Activated CD4-positive, alpha-beta T cell treated with anti-CD3 and anti-CD28 coated beads, Interleukin-2, amount 50 U/mL, for 16 hours (primary cell): ENCODE measurements around the gene FGF9.

Experiments
- DNase-seq: peaks from one replicate; pipeline ENCODE4 v3.0.0-alpha.2; 2020

FGF9 gene

DNA sequence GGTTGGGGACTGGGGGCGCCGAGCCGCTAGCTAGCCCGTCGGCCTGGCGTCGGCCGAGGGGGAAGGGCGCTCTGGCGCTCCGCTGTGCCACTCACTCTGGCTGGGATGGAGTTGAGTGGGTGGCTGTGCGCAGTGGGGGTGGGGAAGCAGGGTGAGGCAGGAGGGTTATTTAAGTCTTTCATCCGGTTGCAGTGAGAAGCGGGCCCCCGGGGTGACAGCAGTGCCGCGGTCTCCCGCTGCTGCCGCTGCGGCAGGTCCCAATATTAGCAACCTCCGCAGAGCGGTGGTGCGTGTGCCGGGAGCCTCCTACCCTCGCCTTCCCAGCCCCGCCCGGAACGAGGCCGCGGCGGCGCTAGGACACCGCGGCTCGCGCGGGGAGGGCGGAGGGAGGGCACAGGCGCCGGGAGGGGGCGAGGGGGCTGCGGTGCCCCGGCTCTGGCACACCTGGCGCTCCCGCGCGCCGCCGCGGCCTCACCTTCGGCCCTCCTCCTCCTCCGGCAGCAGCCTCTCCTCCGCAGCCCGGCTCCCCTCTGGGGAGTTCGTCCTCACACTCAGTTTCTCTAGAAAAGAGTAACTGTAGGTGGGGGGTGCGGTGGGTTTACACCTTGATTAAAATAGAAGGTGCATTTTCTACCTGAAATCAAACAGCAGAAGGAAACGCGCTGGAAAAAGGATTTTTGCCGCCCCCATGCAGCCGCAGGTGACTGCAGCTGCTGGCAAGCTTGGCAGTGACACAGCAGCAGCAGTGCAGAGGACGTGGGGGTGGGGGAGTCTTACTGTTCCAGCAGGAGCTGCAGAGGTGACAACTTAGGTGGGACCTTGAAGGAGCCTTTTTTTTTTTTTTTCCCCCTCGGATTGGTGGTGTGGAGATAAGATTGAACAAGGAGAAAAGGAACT lies 4.5 kb downstream of the FGF9 start:
- DNase-seq, result peak; percentile 24

DNA sequence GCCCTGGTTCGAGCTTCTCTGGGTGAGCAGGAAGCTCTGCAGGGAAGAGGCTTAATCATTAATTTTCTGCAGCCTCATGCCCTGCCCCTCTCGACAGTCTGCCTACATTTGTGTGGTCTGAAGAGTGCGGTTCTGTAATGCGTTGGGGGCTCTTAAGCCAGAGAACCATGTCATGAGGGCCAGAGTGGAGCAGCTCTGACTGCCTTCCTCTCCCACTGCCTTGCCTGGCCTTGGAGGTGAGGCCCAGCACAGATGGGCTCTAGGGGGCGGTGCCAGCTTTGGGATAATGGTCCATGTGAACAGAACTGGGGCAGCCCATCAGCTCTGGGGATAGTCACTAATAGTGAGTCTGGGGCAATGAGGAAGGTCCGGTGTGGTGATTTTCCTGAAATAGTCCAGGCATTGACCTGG lies 5.7 kb downstream of the FGF9 start:
- no peak for DNase-seq

DNA sequence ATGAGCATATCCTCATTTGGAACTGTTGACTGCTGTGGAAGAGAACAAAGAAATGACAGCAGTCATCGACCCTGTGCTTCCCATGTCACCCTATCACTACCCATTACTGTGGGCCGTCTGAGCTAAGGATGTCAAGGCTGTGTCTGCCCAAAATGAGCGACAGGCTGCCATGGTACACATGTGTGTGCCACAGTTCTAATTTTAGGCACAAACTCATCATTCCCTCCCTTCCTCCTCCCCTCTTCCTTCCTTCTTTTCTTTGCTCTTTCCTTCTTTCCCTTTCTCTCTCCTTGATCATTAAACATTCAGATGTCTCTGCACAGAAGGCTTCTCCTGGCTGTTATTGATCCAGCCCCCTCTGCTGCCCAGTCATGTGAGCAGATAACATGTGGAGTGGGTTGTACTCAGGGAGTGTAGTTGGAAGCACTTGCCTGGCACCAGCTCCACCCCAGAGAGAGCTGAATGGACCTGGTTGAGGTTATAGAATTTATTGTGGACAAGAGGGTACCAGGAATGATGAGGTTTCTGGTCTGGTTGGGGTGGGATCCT lies 6.3 kb downstream of the FGF9 start:
- no peak for DNase-seq

DNA sequence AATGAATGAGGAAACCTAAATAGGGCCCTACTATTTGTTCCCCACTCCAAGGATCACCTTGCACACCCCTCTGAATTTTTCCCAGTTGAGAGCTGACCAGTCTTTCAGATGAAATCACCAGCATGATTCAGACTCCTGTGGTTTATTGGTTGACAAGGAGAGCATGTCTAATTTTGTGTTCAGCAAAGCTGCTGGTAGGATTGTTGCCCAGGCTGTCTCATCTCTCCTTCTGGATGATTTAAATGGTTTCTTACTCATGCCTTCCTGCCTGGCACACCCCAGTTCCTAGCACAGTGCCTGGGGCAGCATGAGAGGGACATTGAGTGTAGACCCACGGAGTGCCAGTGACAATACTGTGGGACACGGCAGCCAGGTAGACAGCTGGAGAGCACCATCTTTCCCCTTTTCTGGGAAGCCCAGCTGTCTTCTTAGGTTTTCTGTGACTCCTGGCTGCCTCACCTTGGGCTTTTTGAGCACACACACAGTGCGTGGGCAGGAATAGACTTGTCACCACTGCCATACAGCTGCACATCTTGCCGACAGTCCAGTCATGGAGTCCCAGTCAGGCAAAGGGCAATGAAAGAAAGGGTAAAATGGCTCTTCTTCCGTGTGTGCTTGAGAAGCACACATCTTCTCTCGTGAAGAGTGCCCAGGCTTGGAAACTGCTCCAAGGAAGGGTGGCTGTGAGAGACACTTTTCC lies 12.3 kb downstream of the FGF9 start:
- no peak for DNase-seq

DNA sequence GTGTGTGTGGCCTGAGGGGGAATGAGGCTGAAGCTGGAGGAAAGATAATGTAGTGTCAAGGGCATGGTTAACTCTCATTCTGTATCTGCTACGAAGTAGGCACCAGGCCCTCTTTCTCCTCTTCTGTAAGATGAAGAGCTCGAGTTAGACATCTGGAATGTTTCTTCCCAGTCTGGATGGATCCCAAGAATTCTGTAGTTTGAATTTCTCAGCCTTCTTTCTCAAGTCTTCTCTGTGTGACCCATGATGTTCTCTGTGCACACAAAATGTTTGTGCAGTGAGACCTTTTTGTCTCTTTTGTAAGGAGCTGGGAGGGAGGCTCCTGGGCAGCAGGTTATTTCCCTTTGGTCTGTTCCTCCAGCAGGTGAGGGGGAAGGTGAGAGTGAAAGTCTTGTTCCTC lies 13.7 kb downstream of the FGF9 start:
- no peak for DNase-seq

DNA sequence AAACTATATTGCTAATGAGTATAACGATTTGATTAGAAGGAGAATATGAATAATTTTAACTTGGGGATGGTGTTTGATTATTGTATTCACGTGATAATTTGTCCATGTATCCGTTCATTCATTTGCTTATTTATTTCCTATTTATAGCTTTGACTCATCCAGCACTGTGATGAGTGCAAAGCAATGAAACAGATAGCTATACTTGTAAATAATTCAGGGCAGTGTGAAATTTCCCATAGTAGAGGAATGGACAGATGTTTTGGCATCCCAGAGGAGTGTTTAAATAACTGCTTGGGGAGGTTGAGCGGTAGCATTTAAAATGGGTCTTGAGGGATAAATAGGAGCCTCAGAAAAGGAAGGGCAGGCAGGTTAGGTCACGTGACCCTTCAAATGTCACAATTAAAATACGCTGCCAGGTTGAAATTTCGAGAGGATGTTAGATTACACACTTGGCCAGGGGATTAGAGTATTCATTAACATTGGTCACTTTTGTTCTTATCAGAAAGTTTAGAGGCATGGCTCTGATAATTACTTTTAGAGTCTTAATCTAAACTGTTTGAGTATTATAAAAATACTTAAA lies 14.7 kb downstream of the FGF9 start:
- no peak for DNase-seq

DNA sequence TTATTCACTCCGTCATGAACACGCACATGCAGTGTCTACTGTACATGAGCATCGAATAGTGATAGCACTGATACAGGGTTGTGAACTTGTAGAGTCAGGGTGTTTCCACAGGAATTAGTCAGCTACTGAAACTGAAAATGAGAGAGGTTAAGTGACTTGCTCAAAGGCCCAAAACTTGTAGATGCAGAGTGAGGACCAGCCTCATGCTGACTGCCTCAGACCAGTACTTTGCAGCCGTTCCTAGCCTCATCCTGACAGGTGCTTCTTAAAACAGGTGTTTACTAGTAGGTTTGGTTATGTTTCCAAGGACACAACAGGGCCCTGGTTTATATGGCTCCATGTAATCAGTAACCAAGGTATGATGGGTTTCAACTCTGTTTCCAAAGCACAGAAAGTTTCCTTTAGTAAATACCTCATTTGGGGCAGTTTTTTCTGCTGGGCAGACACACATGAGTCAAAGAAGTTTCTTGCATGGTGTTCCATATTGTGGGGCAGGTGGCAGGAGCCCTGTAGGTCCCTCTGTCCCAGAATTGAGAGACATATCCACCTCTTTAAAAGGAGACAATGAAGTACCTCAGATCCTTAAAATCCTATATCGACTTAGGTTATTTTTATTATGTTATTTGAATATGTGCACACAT lies 16.0 kb downstream of the FGF9 start:
- DNase-seq, result peak; percentile 70

DNA sequence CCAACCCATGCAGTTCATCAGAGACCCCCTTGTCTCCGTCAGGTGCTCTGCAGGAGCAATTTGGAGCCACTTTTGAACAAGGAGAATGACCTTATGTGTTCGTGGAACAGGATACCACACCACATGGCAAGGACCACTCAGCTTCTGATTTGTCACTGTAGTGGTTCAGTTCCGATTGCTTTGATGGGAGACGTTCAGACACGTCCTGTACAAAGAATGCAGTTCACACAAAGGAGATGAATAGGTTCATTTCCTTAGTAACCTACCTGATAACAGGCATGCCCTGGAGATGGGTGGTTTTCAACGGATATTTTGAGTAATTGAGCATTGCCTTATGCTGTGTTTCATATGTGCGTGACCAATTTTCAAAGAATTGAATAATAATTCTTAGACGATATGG lies 17.2 kb downstream of the FGF9 start:
- DNase-seq, result no peak

DNA sequence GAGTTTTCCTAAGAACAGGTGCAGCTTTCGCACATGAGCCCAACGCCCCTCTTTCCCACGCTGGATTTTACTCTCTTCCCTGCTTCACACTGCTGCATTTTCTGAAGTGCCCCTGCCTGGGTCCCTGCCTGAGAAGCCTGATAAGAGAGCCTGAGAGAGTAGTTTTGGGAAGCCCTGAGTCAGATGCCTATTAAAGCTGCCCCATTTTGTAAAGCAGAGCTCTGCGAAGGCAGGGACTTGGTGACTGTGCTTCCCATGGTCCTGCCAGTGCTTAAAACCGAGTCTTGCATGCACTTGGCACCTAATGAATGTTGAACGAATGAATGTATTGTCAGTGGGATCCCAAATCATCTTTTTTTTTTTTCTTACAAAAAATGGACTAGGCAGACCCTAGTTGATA lies 18.2 kb downstream of the FGF9 start:
- DNase-seq, result no peak

DNA sequence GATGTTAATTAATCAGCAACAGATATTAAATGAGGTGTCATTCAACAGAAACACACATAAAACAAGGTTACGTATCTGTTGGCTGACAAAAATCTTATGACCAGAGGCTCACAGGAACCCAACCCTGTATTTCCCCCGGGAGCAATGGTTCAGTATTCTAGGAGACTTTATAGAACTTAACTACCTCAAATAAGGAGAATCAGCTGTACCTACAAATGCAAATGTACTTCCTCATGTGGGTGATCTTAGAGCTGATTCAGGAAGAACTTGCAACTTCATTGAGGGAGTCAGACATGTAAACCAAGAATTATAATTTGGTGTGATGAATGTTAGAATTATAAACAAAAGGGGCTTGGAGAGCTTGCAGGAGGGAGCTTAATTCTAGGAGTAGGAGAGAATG lies 20.1 kb downstream of the FGF9 start:
- no peak for DNase-seq

DNA sequence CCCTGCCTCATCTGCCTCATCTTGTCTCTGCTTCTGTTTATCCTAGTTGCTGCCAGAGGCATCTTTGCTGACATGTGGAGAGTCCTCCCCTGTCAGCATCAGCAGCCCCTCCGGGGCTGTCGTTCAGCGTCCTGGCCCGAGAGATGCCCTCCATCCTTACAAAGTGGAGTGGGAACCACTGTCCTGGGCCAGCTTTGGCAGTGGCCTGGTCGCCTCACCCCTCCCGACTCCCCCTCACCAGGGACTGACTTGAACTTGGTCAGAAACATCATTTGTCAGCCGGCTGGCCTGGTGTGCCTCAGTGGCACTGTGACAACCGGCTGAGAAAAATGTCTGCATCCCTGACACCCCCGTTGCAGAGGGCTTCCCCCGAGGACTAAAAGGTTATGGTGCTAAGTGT lies 20.6 kb downstream of the FGF9 start:
- DNase-seq, result no peak

DNA sequence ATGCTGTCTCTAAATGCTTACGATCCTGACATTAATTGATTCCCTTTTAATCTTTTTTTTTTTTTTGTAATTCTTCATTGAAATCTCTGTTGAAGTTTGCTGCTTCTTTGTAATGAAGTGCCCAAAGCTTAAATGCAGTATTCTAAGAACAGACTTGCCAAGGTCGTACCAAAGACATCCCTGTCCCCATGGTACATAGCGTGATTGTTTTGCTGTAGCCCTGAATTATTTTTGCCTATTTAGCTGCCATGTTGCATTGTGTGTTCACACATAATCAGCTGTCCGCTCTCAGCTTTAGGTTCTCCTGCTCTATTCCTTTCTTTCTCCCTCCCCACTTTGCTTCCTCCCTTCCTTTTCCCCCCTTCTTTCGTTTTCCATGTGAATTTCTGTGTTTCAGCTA lies 21.1 kb downstream of the FGF9 start:
- DNase-seq, result no peak

DNA sequence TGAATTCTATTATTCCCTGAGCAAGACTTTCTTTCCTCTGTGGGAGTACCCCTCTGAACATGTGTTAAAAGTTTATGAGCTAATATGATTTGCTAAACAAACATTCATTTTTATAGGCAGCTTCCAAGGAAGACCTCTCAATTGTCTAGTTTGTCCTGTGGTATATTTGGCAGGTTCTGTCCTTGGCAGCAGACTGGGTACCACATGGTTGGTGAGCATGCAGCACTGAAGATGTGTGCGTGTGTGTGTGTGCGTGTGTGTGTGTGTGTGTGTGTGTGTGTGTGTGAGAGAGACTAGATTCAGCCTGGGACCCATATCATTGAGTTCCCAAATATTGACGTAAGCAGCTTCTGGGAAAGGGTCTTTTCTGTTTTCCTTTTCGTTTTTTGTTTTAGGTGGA lies 24.0 kb downstream of the FGF9 start:
- no peak for DNase-seq

DNA sequence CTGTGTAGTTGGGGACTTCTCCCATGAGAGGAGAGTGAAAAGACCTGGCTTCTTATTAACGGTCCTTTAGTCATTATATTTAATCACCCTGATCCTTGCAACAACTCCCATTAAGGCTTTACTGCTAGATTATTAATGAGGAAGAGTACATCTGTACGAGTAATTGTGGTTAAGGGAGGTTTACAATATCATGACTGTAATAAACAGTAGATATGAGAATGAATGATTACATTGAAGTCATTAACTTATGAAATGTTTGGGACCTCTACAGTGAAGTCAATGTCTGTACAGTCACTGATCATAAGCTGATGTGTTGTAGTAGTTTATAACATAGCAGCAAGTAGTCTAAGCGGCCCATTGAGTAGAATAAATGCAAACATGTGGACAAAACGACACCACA lies 24.7 kb downstream of the FGF9 start:
- no peak for DNase-seq

DNA sequence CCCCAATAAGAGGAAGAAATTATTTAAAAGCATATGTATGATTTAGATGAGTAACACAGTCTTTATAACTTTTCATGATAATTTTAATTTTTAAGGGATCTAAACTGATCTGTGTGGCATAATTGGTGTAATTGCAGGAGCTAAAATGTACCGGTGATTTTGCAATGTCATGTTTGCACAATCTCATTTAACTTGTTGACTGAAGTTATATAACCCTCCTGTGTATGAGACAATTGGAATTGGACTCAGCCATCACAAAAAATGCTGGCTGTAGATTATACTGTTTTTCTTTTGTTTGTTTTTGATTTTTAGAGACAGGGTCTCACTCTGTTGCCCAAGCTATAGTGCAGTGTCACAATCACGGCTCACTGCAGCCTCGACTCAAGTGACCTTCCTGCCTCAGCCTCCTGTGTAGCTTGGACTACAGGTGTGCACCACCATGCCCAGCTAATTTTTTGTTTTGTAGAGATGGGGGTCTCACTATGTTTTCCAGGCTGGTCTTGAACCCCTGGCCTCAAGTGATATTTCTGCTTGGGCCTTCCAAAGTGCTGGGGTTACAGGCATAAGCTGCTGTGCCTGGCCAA lies 26.1 kb downstream of the FGF9 start:
- no peak for DNase-seq

DNA sequence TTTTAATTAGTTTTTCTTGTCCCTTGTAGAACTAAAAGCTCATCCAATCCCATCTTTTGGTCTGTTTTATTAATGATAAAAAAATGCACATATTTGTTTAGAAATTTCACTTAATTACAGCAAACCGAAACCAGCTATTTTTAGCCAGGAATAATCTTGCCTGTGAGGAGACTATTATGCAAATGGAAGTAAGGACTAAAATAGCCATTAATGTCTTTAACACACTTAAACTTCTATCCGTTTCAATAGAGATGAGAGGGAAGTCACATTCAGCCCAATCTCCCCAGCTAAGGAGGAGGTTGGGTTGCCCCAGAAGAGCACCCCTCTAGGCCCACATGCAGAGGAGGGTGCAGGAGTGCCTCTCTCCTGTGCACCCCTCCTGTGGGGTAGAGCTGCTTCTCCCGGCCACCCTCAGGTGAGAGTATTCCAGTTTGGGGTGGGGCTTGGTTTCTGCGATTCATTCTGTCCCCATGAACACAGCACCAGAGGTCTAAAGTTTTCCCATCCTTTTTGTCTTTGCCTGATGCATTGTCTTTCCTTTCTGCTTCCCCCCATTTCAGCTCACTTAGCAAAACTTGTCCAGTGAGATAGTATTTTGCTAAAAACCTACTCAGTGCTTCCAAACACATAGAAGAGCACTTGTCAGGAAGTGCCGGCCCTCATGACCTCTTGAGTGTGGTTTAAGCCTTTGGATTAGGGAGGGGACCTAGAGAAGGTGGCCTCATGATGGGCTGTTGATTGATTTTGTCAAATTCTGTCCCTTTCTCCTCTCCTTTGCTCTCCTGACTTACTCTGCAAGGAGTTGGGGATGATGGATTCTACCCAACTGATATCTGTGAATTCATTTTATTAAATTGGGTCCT lies 28.2 kb downstream of the FGF9 start:
- DNase-seq, result no peak

DNA sequence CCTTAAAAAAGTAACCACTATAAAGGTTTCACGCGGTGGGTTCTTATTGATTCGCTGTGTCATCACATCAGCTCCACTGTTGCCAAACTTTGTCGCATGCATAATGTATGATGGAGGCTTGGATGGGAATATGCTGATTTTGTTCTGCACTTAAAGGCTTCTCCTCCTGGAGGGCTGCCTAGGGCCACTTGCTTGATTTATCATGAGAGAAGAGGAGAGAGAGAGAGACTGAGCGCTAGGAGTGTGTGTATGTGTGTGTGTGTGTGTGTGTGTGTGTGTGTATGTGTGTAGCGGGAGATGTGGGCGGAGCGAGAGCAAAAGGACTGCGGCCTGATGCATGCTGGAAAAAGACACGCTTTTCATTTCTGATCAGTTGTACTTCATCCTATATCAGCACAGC lies 30.6 kb downstream of the FGF9 start:
- no peak for DNase-seq

DNA sequence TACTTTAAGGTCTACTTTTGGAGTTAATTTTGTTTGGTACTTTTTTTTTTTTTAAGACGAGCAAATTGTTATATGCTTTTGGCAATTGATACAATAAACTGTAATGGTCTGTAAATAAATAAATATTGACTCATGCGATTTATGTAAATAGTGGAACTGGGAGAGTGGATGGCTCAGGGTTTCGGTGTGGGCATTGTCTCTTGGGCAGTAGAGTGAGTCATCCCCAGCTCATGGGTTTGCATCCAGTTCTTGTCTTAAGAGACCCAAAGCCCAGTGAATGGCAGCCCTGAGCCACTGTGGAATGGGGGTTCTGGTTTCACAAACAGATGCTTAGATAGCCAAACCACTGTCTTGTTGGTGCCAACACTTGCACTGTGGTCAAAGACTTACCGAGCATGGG lies 33.0 kb downstream of the FGF9 start:
- no peak for DNase-seq

DNA sequence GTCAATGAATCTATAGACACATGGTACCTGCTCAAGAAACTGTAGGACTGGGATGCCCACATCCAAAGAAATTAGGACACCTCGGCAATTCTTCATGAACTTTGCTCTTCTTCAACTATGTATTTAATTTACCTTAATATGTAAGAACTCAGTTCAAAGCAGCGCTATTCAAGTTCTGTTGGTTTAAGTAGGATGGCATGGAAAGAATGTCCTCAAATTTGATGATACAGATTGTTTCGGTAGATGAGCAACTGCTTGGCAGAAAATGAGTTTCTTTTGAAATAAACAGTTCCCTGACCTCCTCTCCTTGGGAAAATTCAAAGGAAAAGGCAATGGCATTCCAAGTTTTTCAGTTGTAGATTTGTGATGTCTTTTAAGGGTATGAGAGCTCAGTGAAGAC lies 36.7 kb downstream of the FGF9 start:
- DNase-seq, result no peak

DNA sequence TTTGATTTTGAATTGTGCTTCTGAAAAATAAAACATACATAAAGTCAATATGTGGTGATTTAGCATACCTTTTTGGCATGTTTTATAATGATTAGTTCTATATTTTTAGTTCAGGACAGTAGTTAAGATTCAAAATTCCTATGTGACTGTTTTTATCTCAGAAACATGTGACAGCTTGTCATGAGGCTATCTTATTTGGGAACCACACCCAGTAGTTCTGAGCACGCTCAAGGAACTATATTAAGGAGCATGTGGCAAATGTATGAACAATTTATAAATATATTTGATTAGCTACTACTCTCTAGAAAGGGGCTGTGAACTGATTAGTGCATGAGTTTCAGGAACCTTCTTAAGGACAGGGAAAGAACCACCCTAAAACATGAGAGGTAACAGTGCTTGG lies 38.8 kb downstream of the FGF9 start:
- no peak for DNase-seq

DNA sequence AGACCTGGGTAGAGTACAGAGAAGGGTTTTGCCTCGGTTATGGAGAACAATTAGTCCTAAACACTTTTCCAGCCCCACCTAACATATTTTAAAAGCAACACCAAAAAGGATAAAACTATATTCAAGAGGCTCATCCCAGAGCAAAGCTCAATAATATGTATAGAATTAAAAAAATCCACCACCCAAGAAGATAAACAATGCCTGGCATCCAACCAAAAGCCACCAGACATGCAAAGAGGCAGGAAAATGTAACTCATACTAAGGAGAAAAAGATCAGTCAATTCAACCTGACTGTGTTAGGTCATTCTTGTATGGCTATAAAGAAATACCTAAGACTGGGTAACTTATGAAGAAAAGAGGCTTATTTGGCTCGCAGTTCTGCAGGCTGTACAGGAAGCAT lies 39.3 kb downstream of the FGF9 start:
- DNase-seq, result no peak

DNA sequence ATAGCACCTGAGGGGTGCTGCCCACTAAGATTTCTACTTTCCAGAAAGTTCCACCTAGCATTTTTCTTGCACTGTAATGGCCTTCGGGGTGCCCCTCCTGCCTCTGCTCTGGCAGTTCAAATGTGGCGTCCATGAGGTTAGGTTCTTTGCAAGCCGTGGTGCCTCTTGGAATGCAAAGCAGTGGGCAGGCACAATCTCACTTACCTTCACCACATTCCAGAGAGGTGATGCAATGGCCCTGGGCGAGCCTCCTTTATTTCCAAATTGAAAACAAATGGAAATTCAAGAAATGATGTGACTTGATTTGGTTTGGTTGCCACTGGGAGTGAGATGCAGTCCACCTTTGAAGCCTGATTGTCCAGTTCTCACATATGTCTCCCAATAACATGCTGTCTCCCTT lies 46.9 kb downstream of the FGF9 start:
- DNase-seq, result no peak
